ENCODE results near the gene ANKFY1. TPM values are rescaled to one million over a fixed set of nuclear protein-coding genes. Genes with fewer than 3 reads are reported as not detected.

The ANKFY1 gene
- polyA plus RNA-seq, 1 of the 3 experiments (the other 2 are of a cell fraction), result 29.6 TPM

- CTCF ChIA-PET, result interaction anchor here (0.9 to 7.2 kb wide), 3 partner anchors 9 to 20 kb away, joined by 3 to 32 read pairs (median 12); no protein-coding TSS in a partner anchor
Observed at GRCh38 chr17:4235372-4236279, 28.2 kb downstream of the ANKFY1 start.

More at GRCh38 chr17:4235372-4236279, 28.2 kb downstream of the ANKFY1 start:
- Histone ChIP-seq H3K4me2 (peak overlapping the region; percentile 18; the same call in 1 of the 2 replicates), H3K4me1 (ENCODE audit: control insufficient read depth in 1 of 2, insufficient read depth in 2 of 2, low read depth in 1 of 2, low read length in 1 of 2) (peaks cover 3 to 40% of the 10 kb centered on the region in 2 experiments), H3K27ac (ENCODE audit: low read depth in 2 of 2, low read length in 1 of 2) (peak overlapping the region; percentile 14 to 98; a peak in 3 of 4 replicates), H3K9ac (no peak overlapping the region), H2AFZ (ENCODE audit: low read depth) (no peak overlapping the region), H3K9me2 (no peaks in the 10 kb centered on the region), H3F3A (replicated peaks; ENCODE audit: insufficient read depth) (peaks cover 39% of the 10 kb centered on the region), H3K27me3 (ENCODE audit: insufficient read depth) (no peaks in the 10 kb centered on the region), H3K9me3 (no peaks in the 10 kb centered on the region), H4K20me1 (ENCODE audit: insufficient read depth) (no peaks in the 10 kb centered on the region), H3K4me3 (ENCODE audit: low read depth in 2 of 2, low read length in 1 of 2) (no peak overlapping the region), H3K36me3 (replicated peaks in 1 of 2; ENCODE audit: control insufficient read depth in 1 of 2, insufficient read depth in 2 of 2, low read length in 1 of 2) (peaks cover 3 to 34% of the 10 kb centered on the region in 2 experiments), H3K79me2 (ENCODE audit: insufficient read depth) (peaks cover 30% of the 10 kb centered on the region)
- no peak for DNase-seq
- 70% methylated on average over 8 of the region's 8 CpGs for WGBS (ENCODE audit: low lambda C conversion rate)
- POLR2A ChIA-PET, result no interaction called here
- TF ChIP-seq TAF1 (IDR thresholded peaks at IDR 0.05; ENCODE audit: borderline replicate concordance, low read depth, low read length) (no peak), GABPA (IDR thresholded peaks at IDR 0.05; ENCODE audit: low read depth) (no peak), TEAD4 (IDR thresholded peaks at IDR 0.05; ENCODE audit: borderline replicate concordance, insufficient read depth) (0 out of 2 replicates have a peak, but pooled peaks have one; percentile 19), FOSL2 (IDR thresholded peaks at IDR 0.05; ENCODE audit: borderline replicate concordance, low read depth) (peak; percentile 36; the same call in 1 of the 2 replicates), TCF12 (IDR thresholded peaks at IDR 0.05) (peak; percentile 52), MXI1 (IDR thresholded peaks at IDR 0.05; ENCODE audit: low read depth, low read length) (no peak), GATA2 (CRISPR knock-in tag; IDR thresholded peaks at IDR 0.05) (no peak), JUND (IDR thresholded peaks at IDR 0.05) (peak; percentile 63)
- TF ChIP-seq, protein P1, sequence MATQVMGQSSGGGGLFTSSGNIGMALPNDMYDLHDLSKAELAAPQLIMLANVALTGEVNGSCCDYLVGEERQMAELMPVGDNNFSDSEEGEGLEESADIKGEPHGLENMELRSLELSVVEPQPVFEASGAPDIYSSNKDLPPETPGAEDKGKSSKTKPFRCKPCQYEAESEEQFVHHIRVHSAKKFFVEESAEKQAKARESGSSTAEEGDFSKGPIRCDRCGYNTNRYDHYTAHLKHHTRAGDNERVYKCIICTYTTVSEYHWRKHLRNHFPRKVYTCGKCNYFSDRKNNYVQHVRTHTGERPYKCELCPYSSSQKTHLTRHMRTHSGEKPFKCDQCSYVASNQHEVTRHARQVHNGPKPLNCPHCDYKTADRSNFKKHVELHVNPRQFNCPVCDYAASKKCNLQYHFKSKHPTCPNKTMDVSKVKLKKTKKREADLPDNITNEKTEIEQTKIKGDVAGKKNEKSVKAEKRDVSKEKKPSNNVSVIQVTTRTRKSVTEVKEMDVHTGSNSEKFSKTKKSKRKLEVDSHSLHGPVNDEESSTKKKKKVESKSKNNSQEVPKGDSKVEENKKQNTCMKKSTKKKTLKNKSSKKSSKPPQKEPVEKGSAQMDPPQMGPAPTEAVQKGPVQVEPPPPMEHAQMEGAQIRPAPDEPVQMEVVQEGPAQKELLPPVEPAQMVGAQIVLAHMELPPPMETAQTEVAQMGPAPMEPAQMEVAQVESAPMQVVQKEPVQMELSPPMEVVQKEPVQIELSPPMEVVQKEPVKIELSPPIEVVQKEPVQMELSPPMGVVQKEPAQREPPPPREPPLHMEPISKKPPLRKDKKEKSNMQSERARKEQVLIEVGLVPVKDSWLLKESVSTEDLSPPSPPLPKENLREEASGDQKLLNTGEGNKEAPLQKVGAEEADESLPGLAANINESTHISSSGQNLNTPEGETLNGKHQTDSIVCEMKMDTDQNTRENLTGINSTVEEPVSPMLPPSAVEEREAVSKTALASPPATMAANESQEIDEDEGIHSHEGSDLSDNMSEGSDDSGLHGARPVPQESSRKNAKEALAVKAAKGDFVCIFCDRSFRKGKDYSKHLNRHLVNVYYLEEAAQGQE (IDR thresholded peaks at IDR 0.05; ENCODE audit: low read depth, low read length), result no peak
- TF ChIP-seq, protein P2, sequence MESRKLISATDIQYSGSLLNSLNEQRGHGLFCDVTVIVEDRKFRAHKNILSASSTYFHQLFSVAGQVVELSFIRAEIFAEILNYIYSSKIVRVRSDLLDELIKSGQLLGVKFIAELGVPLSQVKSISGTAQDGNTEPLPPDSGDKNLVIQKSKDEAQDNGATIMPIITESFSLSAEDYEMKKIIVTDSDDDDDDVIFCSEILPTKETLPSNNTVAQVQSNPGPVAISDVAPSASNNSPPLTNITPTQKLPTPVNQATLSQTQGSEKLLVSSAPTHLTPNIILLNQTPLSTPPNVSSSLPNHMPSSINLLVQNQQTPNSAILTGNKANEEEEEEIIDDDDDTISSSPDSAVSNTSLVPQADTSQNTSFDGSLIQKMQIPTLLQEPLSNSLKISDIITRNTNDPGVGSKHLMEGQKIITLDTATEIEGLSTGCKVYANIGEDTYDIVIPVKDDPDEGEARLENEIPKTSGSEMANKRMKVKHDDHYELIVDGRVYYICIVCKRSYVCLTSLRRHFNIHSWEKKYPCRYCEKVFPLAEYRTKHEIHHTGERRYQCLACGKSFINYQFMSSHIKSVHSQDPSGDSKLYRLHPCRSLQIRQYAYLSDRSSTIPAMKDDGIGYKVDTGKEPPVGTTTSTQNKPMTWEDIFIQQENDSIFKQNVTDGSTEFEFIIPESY (IDR thresholded peaks at IDR 0.05; ENCODE audit: borderline replicate concordance, low read depth), result no peak
- TF ChIP-seq, protein P3, sequence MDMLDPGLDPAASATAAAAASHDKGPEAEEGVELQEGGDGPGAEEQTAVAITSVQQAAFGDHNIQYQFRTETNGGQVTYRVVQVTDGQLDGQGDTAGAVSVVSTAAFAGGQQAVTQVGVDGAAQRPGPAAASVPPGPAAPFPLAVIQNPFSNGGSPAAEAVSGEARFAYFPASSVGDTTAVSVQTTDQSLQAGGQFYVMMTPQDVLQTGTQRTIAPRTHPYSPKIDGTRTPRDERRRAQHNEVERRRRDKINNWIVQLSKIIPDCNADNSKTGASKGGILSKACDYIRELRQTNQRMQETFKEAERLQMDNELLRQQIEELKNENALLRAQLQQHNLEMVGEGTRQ (IDR thresholded peaks at IDR 0.05; ENCODE audit: borderline replicate concordance, low read depth, low read length), result no peak

Measured in SK-N-SH (cell line).